ENCODE measurements around the gene COL1A1. TPM values are rescaled to one million over a fixed set of nuclear protein-coding genes. Genes with fewer than 3 reads are reported as not detected.

COL1A1 gene
- total RNA-seq, 1 experiment from 2014 or later, result 104 TPM

- DNase-seq, result no peak
These were observed 15.6 kb downstream of the COL1A1 start for GRCh38 chr17:50185631-50186471.

More at GRCh38 chr17:50185631-50186471, 15.6 kb downstream of the COL1A1 start:
- no peak overlapping the region for H3K56ac ChIP-seq (ENCODE audit: insufficient read length, low read depth, low read length)
- no CpG with 5 or more reads among the region's 31 CpGs for WGBS (ENCODE audit: extremely low coverage, insufficient read length, low lambda C conversion rate)
- no peak overlapping the region for H2AK5ac ChIP-seq (ENCODE audit: insufficient read length, low read length)
- no peak overlapping the region for H3T11ph ChIP-seq (ENCODE audit: low read length)
- Mint-ChIP-seq H3K9me3 (no peaks in the 10 kb centered on the region), H3K4me3 (no peak overlapping the region), H3K27me3 (ENCODE audit: low read depth) (peaks cover 2% of the 10 kb centered on the region; the same call in 1 of the 2 replicates), H3K36me3 (ENCODE audit: insufficient read depth in 1 of 3, low read depth in 3 of 3) (peaks cover 5 to 52% (median 51%) of the 10 kb centered on the region in 3 experiments; a peak in 6 of 7 replicates), H3K4me1 (peaks cover 27 to 35% of the 10 kb centered on the region in 2 experiments), H3K27ac (no peak overlapping the region; a peak in 1 of 7 replicates)
- no peak overlapping the region for H2AFZ ChIP-seq (ENCODE audit: low read length)
- H2BK20ac ChIP-seq (ENCODE audit: low read depth, low read length, poor library complexity, severe bottlenecking), result no peak overlapping the region
- H4K20me1 ChIP-seq (ENCODE audit: control insufficient read depth, insufficient read depth, insufficient read length), result no peaks in the 10 kb centered on the region
- no peak overlapping the region for H4K91ac ChIP-seq (ENCODE audit: insufficient read length, low read depth, low read length)
- H2BK12ac ChIP-seq (ENCODE audit: insufficient read length, low read depth, low read length), result no peak overlapping the region
- H3K4ac ChIP-seq (ENCODE audit: low read depth, low read length), result no peak overlapping the region
- H3K14ac ChIP-seq (ENCODE audit: insufficient read depth, low read length), result no peak overlapping the region
- H3K18ac ChIP-seq (ENCODE audit: insufficient read length, low read depth, low read length), result no peak overlapping the region
- no peak overlapping the region for H3K9ac ChIP-seq (ENCODE audit: extremely low read depth, insufficient read length, low read length)
- H2BK15ac ChIP-seq (ENCODE audit: low read depth, low read length), result no peak overlapping the region
- TF ChIP-seq, protein P1, sequence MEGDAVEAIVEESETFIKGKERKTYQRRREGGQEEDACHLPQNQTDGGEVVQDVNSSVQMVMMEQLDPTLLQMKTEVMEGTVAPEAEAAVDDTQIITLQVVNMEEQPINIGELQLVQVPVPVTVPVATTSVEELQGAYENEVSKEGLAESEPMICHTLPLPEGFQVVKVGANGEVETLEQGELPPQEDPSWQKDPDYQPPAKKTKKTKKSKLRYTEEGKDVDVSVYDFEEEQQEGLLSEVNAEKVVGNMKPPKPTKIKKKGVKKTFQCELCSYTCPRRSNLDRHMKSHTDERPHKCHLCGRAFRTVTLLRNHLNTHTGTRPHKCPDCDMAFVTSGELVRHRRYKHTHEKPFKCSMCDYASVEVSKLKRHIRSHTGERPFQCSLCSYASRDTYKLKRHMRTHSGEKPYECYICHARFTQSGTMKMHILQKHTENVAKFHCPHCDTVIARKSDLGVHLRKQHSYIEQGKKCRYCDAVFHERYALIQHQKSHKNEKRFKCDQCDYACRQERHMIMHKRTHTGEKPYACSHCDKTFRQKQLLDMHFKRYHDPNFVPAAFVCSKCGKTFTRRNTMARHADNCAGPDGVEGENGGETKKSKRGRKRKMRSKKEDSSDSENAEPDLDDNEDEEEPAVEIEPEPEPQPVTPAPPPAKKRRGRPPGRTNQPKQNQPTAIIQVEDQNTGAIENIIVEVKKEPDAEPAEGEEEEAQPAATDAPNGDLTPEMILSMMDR (conservative IDR thresholded peaks at IDR 0.05), result no peak
- no peaks in the 10 kb centered on the region for H3K23me2 ChIP-seq (ENCODE audit: insufficient read length, low read depth, low read length, poor library complexity, severe bottlenecking)
- H3K4me2 ChIP-seq (ENCODE audit: insufficient read depth, insufficient read length, low read length), result no peak overlapping the region
- H3K79me2 ChIP-seq (ENCODE audit: insufficient read depth, low read length), result no peaks in the 10 kb centered on the region
- no peak overlapping the region for H3K27ac ChIP-seq (ENCODE audit: insufficient read length, low read depth, low read length)
- no peak overlapping the region for H4K5ac ChIP-seq (ENCODE audit: insufficient read length, low read depth, low read length)
- no peak overlapping the region for H2BK5ac ChIP-seq (ENCODE audit: insufficient read length, low read length)
- H3K4me1 ChIP-seq (ENCODE audit: insufficient read depth, low read length), result no peaks in the 10 kb centered on the region; the same call in 1 of the 2 replicates
- no peaks in the 10 kb centered on the region for H3K27me3 ChIP-seq (ENCODE audit: insufficient read depth, low read length)
- no peaks in the 10 kb centered on the region for H3K9me3 ChIP-seq (ENCODE audit: control insufficient read depth, low read depth, low read length)
- no peak overlapping the region for H2BK120ac ChIP-seq (ENCODE audit: low read depth, low read length, poor library complexity, severe bottlenecking)
- no peaks in the 10 kb centered on the region for H3K79me1 ChIP-seq (ENCODE audit: insufficient read depth, low read depth, low read length, poor library complexity, severe bottlenecking)
- no peak overlapping the region for H3K23ac ChIP-seq (ENCODE audit: insufficient read length, low read depth, low read length)
- no peak overlapping the region for H4K8ac ChIP-seq (replicated peaks; ENCODE audit: insufficient read length, low read depth, low read length)

Measured in H9 (cell line).